Measurements from ENCODE around the gene KRTAP10-2.
"Not testable (repeated sequence)": the region's sequence is repeated elsewhere in the genome, so short reads cannot be mapped to it uniquely, and the experiment has no call there.

- not testable (repeated sequence) for TF ChIP-seq CTCF (IDR thresholded peaks at IDR 0.05; ENCODE audit: borderline replicate concordance, extremely low read depth, low read length, poor library complexity, severe bottlenecking); EZH2 (IDR thresholded peaks at IDR 0.05; ENCODE audit: borderline replicate concordance, low read depth, low read length, severe bottlenecking)
Observed at GRCh38 chr21:44590897-44591800, 39.8 kb upstream of the KRTAP10-2 start.
